Measurements from ENCODE around the gene COPZ1.
"Not testable (repeated sequence)": the region's sequence is repeated elsewhere in the genome, so short reads cannot be mapped to it uniquely, and the experiment has no call there.

The COPZ1 gene

DNA sequence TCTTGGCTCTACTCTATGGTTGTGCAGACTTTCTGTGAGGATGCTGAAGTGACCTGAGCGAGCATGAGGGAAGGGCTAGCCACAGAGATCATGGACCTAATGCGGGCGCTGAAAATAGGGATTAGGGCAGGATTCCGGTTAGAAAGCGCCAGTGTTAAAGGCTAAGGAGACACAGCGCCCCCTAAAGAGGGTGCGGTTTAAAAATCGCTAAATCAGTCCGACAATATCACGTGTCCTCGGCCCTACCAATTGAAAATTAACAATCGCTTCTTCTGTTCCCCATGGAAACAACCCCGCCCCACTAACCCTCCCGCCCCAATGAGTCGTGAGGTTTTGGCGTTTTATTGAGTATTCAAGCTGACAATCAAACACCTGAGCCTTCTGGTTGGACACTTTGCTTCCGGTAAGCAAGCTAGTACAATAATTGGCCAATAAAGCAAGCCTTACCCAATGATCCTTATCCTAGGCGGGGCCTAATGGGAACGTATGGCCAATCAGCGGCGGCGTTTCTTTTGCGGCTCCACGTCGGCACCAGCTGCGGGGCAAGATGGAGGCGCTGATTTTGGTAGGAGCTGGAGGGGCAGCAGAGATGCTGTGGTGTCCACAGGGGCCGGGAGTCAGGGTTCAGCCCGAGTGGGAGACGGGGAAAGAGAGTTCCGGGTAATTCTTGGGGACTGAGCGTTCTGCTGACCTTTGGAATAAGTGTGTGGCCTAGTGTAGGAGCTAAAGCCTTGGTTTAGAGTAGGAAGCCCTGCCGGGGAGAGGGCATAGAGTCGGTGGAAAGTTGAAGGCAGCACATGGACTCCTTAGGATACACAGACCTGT, at the start of gene COPZ1:
TSS of gene COPZ1 (plus strand) at position 515 of the 825 bp plus-strand sequence. CDS start at position 548, 33 bp downstream.
- peak; percentile 83 for DNase-seq (ENCODE audit: low spot score)

DNA sequence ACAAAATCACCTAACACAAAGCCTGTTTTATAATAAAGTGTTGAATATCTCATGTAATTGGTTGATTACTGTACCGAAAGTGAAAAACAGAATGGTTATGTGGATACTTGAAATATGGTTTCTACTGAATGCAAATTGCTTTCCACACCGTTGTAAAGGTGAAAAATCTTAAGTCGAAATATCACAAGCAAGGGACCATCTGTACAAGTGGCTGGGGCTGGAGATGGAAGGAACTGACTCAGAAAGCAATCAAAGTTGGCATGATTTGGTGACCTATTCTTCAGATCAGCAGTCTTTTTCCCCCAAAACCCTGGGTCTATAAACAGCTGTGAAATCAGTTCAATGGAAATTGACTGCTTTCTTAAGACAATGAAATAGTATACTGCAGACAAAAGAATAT, 48.6 kb upstream of the COPZ1 start:
- DNase-seq (ENCODE audit: low spot score) = no peak

GRCh38 chr12:54277823-54278276, 47.1 kb upstream of the COPZ1 start:
- no peak for DNase-seq (ENCODE audit: low spot score)

- no peak for DNase-seq (ENCODE audit: low spot score)
Observed at GRCh38 chr12:54279227-54279631, 45.7 kb upstream of the COPZ1 start.

GRCh38 chr12:54279632-54280467, 45.1 kb upstream of the COPZ1 start, which contains the start of gene CBX5:
CBX5 (minus strand) TSS chr12:54280122; CDS start chr12:54257650, 22,472 bp downstream.
- peak; percentile 87 for DNase-seq (ENCODE audit: low spot score)

DNA sequence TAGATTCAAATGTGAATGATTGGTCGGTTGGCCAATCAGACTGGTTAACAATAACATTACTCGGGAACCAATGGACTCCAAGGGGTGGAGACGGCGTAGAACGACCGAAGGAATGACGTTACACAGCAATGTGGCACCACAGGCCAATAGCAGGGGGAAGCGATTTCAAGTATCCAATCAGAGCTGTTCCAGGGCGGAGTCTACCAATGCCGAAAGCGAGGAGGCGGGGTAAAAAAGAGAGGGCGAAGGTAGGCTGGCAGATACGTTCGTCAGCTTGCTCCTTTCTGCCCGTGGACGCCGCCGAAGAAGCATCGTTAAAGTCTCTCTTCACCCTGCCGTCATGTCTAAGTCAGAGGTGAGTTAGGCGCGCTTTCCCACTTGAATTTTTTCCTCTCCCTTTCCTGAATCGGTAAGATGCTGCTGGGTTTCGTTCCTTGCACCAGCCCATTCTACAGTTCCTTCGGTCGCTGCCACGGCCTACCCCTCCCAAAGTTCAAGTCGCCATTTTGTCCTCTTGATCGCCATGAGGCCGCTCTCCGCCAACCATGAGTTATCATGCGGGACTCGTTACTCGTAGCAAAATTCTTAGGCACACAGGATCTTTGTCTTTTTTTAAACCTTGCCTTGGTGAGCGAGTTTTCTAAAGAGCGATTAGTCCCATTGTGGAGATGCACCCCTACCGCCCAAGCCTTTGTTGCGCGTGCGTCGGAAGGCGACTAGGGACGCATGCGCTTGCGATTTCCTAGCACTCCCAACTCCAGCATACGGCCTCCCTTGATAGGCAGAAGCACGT, 44.3 kb upstream of the COPZ1 start, which contains the start of gene HNRNPA1:
TSS of gene HNRNPA1 (plus strand) at position 259 of the 793 bp plus-strand sequence. CDS start at position 341, 82 bp downstream.
- DNase-seq (ENCODE audit: low spot score) = peak; percentile 83

DNA sequence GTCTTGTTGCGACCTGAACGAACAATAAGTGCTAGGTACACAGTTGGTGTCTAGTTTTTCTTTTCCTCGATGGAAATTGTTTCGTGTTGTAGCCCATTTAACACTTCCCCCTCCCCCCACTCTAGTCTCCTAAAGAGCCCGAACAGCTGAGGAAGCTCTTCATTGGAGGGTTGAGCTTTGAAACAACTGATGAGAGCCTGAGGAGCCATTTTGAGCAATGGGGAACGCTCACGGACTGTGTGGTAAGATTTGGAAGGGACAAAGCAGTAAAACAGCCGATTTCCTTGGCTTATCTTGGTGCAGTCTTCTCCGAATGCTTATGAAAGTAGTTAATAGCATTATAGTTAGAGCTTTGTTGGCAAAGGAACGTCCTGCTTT, 43.7 kb upstream of the COPZ1 start:
- not testable (repeated sequence) for DNase-seq (ENCODE audit: low spot score)

- not testable (repeated sequence) for DNase-seq (ENCODE audit: low spot score)
Observed at GRCh38 chr12:54281694-54282093, 43.2 kb upstream of the COPZ1 start.

- no peak for DNase-seq (ENCODE audit: low spot score)
Observed at GRCh38 chr12:54282949-54283593, 41.9 kb upstream of the COPZ1 start.

- DNase-seq (ENCODE audit: low spot score) = not testable (repeated sequence)
Observed at GRCh38 chr12:54284070-54284780, 40.7 kb upstream of the COPZ1 start.

GRCh38 chr12:54285150-54286041, 39.5 kb upstream of the COPZ1 start:
- DNase-seq (ENCODE audit: low spot score) = no peak

- no peak for DNase-seq (ENCODE audit: low spot score)
Observed at GRCh38 chr12:54286042-54287030, 38.6 kb upstream of the COPZ1 start.

GRCh38 chr12:54287261-54288157, 37.4 kb upstream of the COPZ1 start:
- no peak for DNase-seq (ENCODE audit: low spot score)

DNA sequence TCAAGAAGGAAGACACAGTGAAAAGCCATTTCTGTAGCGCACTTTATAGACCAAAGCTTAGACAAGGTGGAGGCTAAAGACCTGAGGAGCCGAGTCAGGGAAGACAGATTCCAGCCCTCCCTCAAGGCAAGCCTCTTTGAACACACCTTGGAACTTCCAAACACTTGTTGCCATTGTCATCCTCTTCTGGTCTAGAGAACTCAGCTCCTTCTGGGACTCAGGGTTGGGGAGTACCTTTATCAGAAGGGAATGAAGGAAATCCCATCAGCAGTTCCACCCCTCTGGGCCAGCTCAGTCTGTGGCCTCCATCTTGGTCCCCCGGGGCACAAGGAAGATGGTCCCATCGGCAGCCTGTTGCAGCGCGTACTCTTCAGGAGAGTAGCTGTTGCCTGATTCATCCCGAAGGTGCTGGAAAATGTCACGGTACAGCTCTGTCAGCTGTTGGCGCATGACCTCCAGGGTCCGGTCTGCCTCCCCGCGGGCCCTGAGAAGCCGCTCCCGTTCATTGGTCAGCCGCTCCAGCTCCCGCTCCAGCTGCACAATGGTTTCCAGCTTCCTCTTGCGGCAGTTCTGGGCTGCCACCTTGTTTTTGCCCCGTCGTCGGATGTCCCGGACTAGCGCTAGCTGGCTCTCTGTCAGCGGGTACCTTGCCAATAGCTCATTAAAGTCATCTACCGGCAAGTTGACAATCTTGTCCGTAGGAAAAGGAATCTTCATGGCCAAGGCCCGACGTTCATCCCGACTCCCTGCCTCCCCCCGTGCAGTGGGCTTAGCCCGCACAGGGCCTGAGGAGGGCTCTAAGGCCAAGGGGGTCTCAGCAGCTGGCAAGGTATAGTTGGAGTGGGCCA, 32.6 kb upstream of the COPZ1 start:
- DNase-seq (ENCODE audit: low spot score) = no peak

- DNase-seq (ENCODE audit: low spot score) = no peak
Observed at GRCh38 chr12:54292931-54293241, 32.0 kb upstream of the COPZ1 start.

GRCh38 chr12:54294152-54294952, 30.6 kb upstream of the COPZ1 start:
- DNase-seq (ENCODE audit: low spot score) = peak; percentile 79

Measured in HuH-7.5 (cell line).